Measurements from ENCODE around the gene TMEM161B. TPM values are rescaled to one million over a fixed set of nuclear protein-coding genes. Genes with fewer than 3 reads are reported as not detected.
A peak's percentile ranks its signal among the peaks of the same experiment; 100 is the strongest.

The TMEM161B gene
- total RNA-seq, 1 donor from 2014 or later: 10.6 TPM

DNA sequence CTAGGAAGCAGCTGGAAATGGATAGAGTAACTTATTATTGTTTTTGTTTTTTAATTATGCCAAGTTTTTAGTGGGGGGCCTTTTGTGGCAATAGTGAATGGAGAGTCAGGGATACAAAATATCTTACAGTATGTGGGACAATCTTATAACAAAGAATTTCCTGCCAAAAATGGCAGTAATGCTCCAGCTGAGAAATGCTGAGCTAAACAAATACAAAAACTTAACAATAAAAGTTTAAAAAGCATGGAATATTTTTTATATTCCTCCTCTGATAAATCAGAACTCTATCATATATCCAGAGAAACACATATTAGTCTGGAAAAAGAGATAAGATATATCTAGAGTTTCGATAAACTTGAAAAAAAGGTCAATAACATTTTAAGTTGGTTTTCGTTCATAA is 110.6 kb downstream of the TMEM161B start:
- Mint-ChIP-seq H3K27me3 (ENCODE audit: unreplicated experiment) (no peaks in the 10 kb centered on the region), H3K27ac (ENCODE audit: unreplicated experiment) (no peak overlapping the region), H3K9me3 (ENCODE audit: unreplicated experiment) (no peaks in the 10 kb centered on the region), H3K36me3 (ENCODE audit: low read depth, unreplicated experiment) (no peaks in the 10 kb centered on the region), H3K4me1 (ENCODE audit: unreplicated experiment) (peaks cover 5% of the 10 kb centered on the region), H3K4me3 (ENCODE audit: unreplicated experiment) (no peak overlapping the region)
- TF ChIP-seq, protein P1, sequence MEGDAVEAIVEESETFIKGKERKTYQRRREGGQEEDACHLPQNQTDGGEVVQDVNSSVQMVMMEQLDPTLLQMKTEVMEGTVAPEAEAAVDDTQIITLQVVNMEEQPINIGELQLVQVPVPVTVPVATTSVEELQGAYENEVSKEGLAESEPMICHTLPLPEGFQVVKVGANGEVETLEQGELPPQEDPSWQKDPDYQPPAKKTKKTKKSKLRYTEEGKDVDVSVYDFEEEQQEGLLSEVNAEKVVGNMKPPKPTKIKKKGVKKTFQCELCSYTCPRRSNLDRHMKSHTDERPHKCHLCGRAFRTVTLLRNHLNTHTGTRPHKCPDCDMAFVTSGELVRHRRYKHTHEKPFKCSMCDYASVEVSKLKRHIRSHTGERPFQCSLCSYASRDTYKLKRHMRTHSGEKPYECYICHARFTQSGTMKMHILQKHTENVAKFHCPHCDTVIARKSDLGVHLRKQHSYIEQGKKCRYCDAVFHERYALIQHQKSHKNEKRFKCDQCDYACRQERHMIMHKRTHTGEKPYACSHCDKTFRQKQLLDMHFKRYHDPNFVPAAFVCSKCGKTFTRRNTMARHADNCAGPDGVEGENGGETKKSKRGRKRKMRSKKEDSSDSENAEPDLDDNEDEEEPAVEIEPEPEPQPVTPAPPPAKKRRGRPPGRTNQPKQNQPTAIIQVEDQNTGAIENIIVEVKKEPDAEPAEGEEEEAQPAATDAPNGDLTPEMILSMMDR (IDR thresholded peaks at IDR 0.05; ENCODE audit: unreplicated experiment): no peak
- DNase-seq (ENCODE audit: low spot score): no peak

DNA sequence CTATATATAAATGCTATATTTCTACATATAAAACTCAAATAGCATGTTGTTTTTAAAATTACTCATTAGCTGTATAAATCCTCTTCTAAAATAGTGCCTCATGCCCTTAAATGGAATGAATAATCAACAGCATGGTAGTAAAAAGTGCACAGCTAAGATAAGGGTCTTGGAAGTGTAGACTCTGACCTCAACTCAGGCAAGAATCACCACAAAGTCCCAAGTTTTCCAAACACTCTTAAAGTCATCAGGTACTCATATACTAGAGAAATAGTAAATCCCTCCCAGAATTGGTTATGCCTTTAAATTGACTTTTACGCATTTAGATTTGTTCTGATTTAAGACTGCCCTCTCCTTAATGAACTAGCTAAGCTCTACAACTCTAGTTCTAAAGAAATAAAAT is 113.8 kb downstream of the TMEM161B start:
- H3K27ac Mint-ChIP-seq (ENCODE audit: unreplicated experiment): no peak overlapping the region
- H3K36me3 Mint-ChIP-seq (ENCODE audit: low read depth, unreplicated experiment): no peaks in the 10 kb centered on the region
- H3K27me3 Mint-ChIP-seq (ENCODE audit: unreplicated experiment): no peaks in the 10 kb centered on the region
- no peak for DNase-seq (ENCODE audit: low spot score)
- peaks cover 9% of the 10 kb centered on the region for H3K4me1 Mint-ChIP-seq (ENCODE audit: unreplicated experiment)
- TF ChIP-seq, protein P1 (IDR thresholded peaks at IDR 0.05; ENCODE audit: unreplicated experiment): no peak
- H3K4me3 Mint-ChIP-seq (ENCODE audit: unreplicated experiment): no peak overlapping the region
- H3K9me3 Mint-ChIP-seq (ENCODE audit: unreplicated experiment): no peaks in the 10 kb centered on the region

DNA sequence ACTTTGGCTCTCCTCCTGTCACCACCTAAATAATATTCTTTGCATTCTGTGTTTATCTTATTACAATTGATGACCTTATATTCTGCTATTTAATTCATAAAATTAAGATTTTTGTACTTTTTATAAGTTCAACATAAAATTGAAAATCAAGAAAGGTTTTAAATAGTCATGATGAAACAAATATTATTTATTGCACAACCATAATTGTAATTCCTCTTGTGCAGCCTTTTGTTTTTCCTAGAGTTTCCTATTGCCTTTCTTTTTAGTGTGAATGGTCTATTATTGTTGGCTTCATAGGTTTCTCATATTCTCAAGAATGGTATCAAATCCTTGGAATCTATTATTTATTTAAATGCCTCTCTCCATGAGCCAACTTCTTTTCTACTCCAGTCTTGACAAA is 117.9 kb downstream of the TMEM161B start:
- no peaks in the 10 kb centered on the region for H3K36me3 Mint-ChIP-seq (ENCODE audit: low read depth, unreplicated experiment)
- H3K4me1 Mint-ChIP-seq (ENCODE audit: unreplicated experiment): peaks cover 10% of the 10 kb centered on the region
- no peak overlapping the region for H3K4me3 Mint-ChIP-seq (ENCODE audit: unreplicated experiment)
- TF ChIP-seq, protein P1 (IDR thresholded peaks at IDR 0.05; ENCODE audit: unreplicated experiment): no peak
- H3K27me3 Mint-ChIP-seq (ENCODE audit: unreplicated experiment): no peaks in the 10 kb centered on the region
- no peak overlapping the region for H3K27ac Mint-ChIP-seq (ENCODE audit: unreplicated experiment)
- no peaks in the 10 kb centered on the region for H3K9me3 Mint-ChIP-seq (ENCODE audit: unreplicated experiment)
- DNase-seq (ENCODE audit: low spot score): no peak

DNA sequence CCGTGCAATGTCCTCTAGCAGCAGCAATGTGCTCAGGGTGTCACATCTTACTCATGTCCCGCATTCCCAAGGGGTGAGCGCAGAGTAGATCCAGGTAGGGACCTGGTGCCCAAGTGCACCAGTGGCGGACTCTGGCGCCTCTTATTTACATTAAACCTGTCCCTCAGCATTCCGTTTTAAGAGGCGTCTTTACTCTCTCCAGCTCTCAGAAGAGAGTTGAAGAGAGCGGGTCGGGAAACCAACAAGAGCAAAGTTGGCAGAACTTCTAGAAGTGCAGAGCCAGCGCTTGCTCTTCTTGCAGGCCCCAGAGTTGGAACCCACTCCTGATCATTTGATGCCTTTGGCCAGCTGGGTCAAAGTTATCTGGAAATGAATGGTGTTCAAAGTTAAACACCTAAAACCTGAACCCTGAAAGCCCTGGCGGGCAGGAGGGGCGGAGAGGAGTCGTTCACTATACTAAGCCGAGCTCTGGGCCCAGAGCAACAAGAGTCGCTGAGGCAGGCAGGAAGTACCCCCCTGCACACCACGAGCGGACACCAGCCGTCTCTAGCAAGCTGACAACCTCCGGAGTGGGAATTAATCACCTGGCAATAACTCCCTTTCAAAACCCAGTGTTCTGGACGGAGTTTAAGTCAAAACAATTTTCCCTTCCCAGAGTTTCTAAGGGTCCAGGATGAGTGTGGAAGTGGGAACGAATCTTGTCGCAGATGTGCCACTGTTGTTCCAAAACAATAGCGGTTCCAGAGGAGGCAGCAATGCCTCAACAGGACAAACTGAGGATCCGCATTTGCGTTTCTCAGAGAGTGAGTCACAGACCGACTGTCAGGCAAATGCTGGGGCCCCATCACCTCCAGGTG is 122.8 kb downstream of the TMEM161B start:
- Mint-ChIP-seq H3K4me3 (ENCODE audit: unreplicated experiment) (no peak overlapping the region), H3K27ac (ENCODE audit: unreplicated experiment) (no peak overlapping the region), H3K9me3 (ENCODE audit: unreplicated experiment) (no peaks in the 10 kb centered on the region), H3K4me1 (ENCODE audit: unreplicated experiment) (peaks cover 18% of the 10 kb centered on the region), H3K27me3 (ENCODE audit: unreplicated experiment) (peaks cover 7% of the 10 kb centered on the region), H3K36me3 (ENCODE audit: low read depth, unreplicated experiment) (no peaks in the 10 kb centered on the region)
- TF ChIP-seq, protein P1 (IDR thresholded peaks at IDR 0.05; ENCODE audit: unreplicated experiment): no peak
- DNase-seq (ENCODE audit: low spot score): peak; percentile 15

- peaks cover 7% of the 10 kb centered on the region for H3K27me3 Mint-ChIP-seq (ENCODE audit: unreplicated experiment)
- peaks cover 18% of the 10 kb centered on the region for H3K4me1 Mint-ChIP-seq (ENCODE audit: unreplicated experiment)
- no peaks in the 10 kb centered on the region for H3K36me3 Mint-ChIP-seq (ENCODE audit: low read depth, unreplicated experiment)
- peak; percentile 4 for DNase-seq (ENCODE audit: low spot score)
- TF ChIP-seq, protein P1 (IDR thresholded peaks at IDR 0.05; ENCODE audit: unreplicated experiment): no peak
- no peaks in the 10 kb centered on the region for H3K9me3 Mint-ChIP-seq (ENCODE audit: unreplicated experiment)
- H3K4me3 Mint-ChIP-seq (ENCODE audit: unreplicated experiment): no peak overlapping the region
- no peak overlapping the region for H3K27ac Mint-ChIP-seq (ENCODE audit: unreplicated experiment)
These were observed 123.4 kb downstream of the TMEM161B start for GRCh38 chr5:88145221-88145610.
